IPS-NIHi7 (cell line): Measurements from ENCODE around the gene YARS2.

Source experiments
- DNase-seq: peaks from one replicate; pipeline ENCODE4 v3.0.0; 2012; ENCODE audit warnings: mixed read lengths; ENCODE audit errors: extremely low spot score

The YARS2 gene

DNA sequence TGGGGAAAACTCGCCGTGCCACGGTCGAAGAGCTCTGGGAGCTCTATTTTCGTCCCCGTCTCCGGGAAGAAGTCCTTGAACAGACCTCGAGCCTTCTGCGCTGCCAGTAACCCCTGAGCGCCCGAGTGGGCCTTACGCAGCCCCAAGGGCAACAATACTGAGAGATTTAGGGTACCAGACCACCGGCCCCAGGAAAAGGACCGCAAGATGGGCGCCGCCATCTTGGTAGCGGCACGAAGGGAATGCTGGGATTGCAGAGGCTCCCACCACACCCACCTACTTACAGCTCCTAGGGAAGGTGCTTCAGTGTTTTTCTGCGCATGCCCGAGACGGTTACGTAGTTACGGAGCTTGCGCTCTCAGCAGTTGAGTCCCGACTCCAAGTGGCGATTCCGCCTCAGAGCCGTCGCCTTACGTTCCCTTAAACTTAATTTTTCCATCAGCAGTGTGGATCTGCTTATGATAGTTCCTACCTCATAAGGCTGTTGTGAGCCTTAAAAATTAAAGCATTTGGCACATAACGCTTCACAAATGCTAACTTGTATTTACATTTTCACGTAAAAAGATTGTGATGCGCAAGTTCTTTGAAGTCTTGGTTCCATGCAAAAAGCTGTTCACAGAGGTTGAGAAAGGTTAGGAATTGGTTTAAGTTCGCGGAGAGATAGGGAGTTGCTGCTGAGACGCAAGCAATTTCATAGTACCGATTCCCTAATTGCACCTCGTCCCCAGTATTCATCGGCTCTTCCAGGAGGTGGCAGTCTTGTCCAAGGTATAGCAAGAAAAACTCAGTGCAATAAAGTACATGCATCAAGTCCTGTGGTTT is at the start of gene YARS2:
TSS of gene YARS2 (minus strand) at position 244 of the 822 bp plus-strand sequence. CDS start at position 221, 23 bp downstream.
- DNase-seq = peak; percentile 92

DNA sequence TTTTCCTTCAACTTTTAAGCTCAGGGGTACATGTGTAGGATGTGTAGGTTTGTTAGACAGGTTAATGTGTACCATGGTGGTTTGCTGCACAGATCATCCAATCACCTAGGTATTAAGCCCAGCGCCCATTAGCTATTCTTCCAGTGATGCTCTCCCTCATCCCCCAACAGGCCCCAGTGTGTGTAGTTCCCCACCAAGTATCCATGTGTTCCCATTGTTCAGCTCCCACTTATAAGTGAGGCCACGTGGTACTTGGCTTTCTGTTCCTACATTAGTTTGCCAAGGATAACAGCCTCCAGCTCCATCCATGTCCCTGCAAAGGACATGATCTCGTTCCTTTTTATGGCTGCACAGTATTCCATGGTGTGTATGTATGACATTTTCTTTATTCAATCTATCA is 48.6 kb upstream of the YARS2 start:
- no peak for DNase-seq

GRCh38 chr12:32801269-32801980 is 45.7 kb upstream of the YARS2 start:
- no peak for DNase-seq

GRCh38 chr12:32794281-32794680 is 38.6 kb upstream of the YARS2 start:
- DNase-seq = no peak

- DNase-seq = no peak
Measured at GRCh38 chr12:32789916-32790315, 34.2 kb upstream of the YARS2 start.

DNA sequence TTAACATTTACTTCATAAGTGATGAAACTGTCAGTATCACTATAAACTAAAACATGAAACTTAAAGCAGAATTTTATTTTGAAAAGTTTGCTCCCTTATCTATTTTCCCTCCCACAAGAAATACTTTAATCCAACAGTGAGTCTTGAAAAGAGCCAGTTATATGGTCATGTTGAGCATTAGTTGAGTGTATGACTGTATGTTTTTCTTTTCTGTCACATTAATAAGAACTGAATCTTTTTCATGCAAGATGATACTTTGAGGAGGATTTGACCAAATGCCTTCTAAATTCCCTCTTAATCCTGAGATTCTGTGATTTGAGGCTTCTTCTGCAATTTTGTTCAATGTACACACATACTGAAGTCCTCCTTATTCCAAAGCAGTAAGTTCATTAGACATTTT is 33.7 kb upstream of the YARS2 start:
- no peak for DNase-seq

- DNase-seq = no peak
Measured at GRCh38 chr12:32788405-32788804, 32.7 kb upstream of the YARS2 start.

DNA sequence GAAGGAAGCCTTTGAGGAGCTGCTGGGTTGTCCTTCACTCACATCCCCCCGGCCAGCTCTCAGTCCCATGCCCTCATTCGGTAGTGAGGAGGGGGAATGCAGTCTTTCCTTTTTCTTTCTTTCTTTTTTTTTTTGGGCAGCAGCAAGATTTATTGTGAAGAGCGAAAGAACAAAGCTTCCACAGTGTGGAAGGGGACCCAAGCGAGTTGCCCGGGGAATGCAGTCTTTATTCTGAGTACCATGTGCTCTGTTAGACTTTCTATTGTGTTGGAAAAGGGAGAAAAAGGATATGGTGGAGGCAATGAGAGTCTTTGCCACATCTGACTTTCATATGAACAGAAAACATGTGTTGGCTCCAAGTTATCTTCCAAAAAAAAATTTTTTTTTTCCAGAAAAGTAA is 29.9 kb upstream of the YARS2 start:
- no peak for DNase-seq

DNA sequence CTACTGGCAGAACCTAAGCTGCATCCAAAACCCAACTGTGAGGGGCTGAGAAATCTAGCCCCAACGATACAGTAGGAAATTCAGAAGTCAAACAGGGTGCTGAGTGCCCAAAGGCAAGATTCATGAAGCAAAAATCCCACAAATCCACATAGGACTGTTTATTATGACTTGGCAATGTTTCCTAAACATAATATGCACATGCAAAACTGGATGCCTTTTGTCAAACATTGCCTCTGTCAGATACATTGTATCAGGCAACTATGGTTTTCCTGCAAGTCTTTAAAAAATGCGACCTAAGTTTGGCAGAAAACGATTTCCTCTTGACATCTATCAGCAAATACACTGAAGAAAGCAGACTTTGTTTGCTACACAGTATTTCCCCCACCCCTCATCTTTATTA is 27.3 kb upstream of the YARS2 start:
- no peak for DNase-seq

DNA sequence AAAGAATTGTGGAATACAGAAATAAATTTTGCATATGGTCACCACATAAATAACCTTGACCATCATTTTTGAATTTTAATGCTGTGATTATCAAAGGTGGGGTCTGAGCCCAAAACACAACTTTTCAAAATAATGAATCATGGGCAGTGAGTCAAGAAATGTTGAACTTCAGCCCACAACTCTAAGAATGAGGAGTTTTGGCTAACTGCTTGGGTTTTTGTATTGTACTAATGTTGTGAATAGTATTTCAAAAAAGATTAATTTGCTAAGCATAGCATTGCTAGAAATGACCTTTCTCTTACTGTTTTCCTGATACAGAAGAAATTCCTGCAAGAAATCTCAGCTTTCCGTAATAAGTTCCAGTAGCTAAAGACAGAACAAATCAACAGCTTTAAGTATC is 24.4 kb upstream of the YARS2 start:
- DNase-seq = no peak

DNA sequence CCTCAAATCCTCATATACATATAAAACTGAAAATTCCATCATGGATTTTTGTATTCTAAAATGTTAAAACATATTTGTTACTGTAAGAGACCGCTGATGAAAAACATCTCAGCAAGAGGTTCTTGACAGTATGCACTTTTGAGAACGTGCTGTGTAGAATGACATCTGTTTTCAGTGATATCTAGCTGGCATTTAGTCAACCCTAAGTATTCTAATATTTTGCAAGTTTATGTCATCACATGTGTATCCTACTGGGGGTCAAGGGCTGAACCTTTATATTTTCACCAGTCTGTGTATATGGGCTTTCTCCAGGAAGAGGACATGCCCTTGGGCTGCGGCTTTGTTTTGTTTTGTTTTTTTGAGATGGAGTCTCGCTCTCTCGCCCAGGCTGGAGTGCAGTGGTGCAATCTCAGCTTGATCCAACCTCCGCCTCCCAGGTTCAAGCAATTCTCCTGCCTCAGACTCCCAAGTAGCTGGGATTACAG is 22.0 kb upstream of the YARS2 start:
- DNase-seq = no peak

- DNase-seq = no peak
Measured at GRCh38 chr12:32777159-32777558, 21.5 kb upstream of the YARS2 start.

GRCh38 chr12:32776258-32776657 is 20.6 kb upstream of the YARS2 start:
- no peak for DNase-seq

GRCh38 chr12:32773691-32774090 is 18.0 kb upstream of the YARS2 start:
- DNase-seq = no peak

GRCh38 chr12:32770141-32770540 is 14.4 kb upstream of the YARS2 start:
- DNase-seq = no peak

DNA sequence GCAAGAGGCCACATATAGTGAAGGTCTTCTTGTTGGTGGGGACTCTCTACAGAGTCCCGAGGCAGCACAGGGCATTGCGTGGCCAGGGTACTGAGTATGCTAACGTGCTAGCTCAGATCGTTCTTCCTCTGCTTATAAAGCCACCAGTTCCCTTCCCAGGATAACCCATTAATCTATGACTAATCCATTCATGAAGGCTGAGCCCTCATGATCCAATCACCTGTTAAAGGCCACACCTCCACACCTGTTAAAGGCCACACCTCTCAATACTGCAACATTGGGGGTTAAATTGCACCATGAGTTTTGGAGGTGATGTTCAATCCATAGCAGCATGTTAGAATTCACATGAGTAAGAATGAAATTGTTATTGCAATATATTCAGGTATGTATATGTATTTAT is 12.8 kb upstream of the YARS2 start:
- no peak for DNase-seq

- DNase-seq = no peak
Measured at GRCh38 chr12:32765906-32766305, 10.2 kb upstream of the YARS2 start.

DNA sequence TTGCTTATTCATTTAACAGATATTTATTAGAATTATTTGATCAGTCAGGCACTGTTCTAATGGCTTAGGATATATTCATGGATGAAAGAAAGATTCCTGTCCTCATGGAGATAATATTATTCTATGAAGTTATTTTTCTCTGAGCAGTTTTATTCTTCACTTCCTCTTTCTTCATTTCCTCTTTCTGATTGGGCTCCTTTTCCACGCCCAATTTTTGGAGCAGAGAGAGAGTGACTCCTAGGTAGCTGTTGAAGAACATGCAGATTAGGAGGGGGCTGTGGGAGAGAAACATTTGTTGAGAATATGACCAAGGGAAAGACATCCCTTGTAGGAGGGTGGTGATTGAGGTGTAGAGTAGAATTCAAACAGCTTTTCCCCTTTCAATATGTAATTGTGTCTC is 6.0 kb upstream of the YARS2 start:
- DNase-seq = no peak

- no peak for DNase-seq
Measured at GRCh38 chr12:32757157-32757556, 1.5 kb upstream of the YARS2 start.

DNA sequence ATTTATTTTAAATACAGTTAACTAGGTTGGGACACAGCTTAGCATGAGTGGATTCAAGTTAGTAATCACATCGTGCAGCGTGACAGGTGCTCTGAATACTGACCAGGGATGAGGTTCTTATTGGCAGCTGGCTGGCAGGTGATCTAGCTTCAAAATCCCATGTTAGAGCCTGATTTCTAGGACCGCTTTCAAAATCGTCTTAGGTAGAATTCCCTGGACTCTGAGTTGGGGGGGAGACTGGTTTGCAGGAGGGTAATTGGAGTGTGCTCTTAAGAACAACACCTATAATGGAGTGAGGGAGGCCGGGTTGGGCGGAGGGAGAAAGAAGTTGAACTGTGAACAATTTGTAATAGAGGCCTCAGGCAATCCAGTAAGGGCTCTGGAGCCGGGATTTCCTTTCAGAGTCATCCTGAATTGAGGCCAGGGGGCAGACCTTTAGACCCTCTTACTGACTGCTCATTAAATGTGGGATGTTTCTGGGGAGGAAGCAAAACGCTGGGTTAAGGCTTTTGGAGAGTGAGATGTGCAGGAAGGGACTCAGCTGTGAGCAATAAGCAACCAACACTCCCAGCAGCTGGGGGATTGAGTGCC is 874 bp upstream of the YARS2 start:
- DNase-seq = no peak

GRCh38 chr12:32755051-32755653 is 545 bp downstream of the YARS2 start:
- peak; percentile 83 for DNase-seq

DNA sequence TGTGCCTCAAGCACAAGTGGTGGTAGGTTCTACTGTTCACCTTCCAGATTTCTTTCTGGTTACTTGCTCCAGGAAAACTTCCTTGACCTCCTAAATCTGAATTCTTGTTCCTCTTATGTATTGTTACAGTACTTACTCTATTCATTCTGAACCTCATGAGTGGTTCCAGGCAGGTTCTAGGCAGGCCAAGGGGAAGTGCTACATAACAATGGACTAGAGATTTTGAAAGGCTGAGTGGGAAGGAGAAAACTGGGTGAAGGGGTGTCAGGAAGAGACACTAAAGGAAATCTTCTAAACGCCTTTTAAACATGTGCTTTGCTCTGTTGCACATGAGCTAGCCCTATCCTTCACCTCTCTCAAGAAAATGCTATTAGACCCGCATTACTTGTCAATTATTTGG is 1.6 kb downstream of the YARS2 start:
- DNase-seq = no peak
